Right lobe of liver (tissue), 6 donors: ENCODE measurements around the gene ZDHHC9. TPM values are rescaled to one million over a fixed set of nuclear protein-coding genes. Genes with fewer than 3 reads are reported as not detected.

Experiments used
- ATAC-seq, 4 donors: fragments of 200-7000 bp; cut with Tn5 transposase; one replicate each; pipeline ENCODE4 v1.9.1; 2020; ENCODE audit warnings: mild to moderate bottlenecking in 4 of 4, moderate library complexity in 4 of 4
- DNase-seq, 3 donors: peaks; one replicate each; pipeline ENCODE4 v3.0.0-alpha.2; 2020
- H3K27ac ChIP-seq, 3 donors: fragments of 200-600 bp; one replicate each; pipeline ENCODE4 v1.8.0; 2022
- H3K27me3 ChIP-seq, 2 donors: fragments of 200-600 bp; one replicate each; pipeline ENCODE4 v1.8.0; 2022
- H3K36me3 ChIP-seq, 4 donors: fragments of 200-600 bp; sonication (generic) in 1 of 4; one replicate each; pipeline versions ENCODE4 v1.5.1 to v1.8.0; 2017 to 2022; ENCODE audit warnings: control low read depth in 1 of 4
- H3K4me1 ChIP-seq, 4 donors: fragments of 200-600 bp; sonication (generic) in 1 of 4; one replicate each; pipeline versions ENCODE4 v1.5.1 to v1.8.0; 2017 to 2022; ENCODE audit warnings: control low read depth in 1 of 4
- H3K4me3 ChIP-seq, 3 donors: fragments of 200-600 bp; one replicate each; pipeline ENCODE4 v1.8.0; 2022
- H3K9me3 ChIP-seq, 4 donors: fragments of 200-600 bp; sonication (generic) in 1 of 4; one replicate each; pipeline versions ENCODE4 v1.5.1 to v1.8.0; 2017 to 2022; ENCODE audit warnings: control low read depth in 1 of 4
- CTCF ChIP-seq, 4 donors: fragments of 200-600 bp in 3 of 4; fragments of 450-650 bp in 1 of 4; IDR thresholded peaks; one replicate each; pipeline versions ENCODE4 v1.5.1 to v1.8.0; 2016 to 2022; ENCODE audit warnings: antibody characterized with exemption in 4 of 4, mild to moderate bottlenecking in 2 of 4
- POLR2A ChIP-seq: fragments of 450-650 bp; IDR thresholded peaks from one replicate; pipeline ENCODE4 v1.6.1; 2017; ENCODE audit warnings: antibody characterized with exemption, mild to moderate bottlenecking
- WGBS: methylation state at CpG from one replicate; pipeline ENCODE4 v1.1.6; 2018; ENCODE audit warnings: low coverage, low lambda C conversion rate; ENCODE audit not compliant: insufficient coverage; ENCODE audit errors: missing lambda C conversion rate; 5-methylcytosine and 5-hydroxymethylcytosine counted together
- intact Hi-C, 2 donors: fragments of 100-400 bp; cut with DNase I; formaldehyde crosslinking; loops; one replicate each; pipeline versions ENCODE4 v1.11.2 to v1.14.1; 2022
- total RNA-seq, 6 experiments: library from RNA; depleted of rRNA in 2 of 6; stranded (reverse); fragments of >200 nt in 2 of 6; fragmentation: NEBNext Ultra II Directional in 3 of 6; extraction: Animal tissue kit (Norgen Biotek cat#: 25700) in 3 of 6; gene quantifications; one replicate each; pipeline versions ENCODE4 v1.1.0 to v1.2.4, GENCODE V29; 2016 to 2023
- donor health status: DM: no; HTN: yes; CAD: no.
- donor health status: DM: no; HTN: no; CAD: no.
- donor health status: DM: no; HTN: no; CAD: no.
- donor health status: DM: no; HTN: yes; CAD: no.
- donor health status: DM: no; HTN: yes; CAD: no.

Gene ZDHHC9
- total RNA-seq, 6 experiments from 2014 or later, result 30.8 to 41.8 (median 33.6) TPM

- Histone ChIP-seq H3K36me3 (peaks cover 0 to 7% (median 1%) of the 10 kb centered on the region in 4 donors), H3K27me3 (no peaks in the 10 kb centered on the region), H3K9me3 (no peaks in the 10 kb centered on the region), H3K4me3 (no peak overlapping the region), H3K27ac (no peak overlapping the region), H3K4me1 (peaks cover 0 to 14% (median 0%) of the 10 kb centered on the region in 4 donors)
- ATAC-seq, result no peak
- WGBS, result 76% methylated on average over 4 of the region's 4 CpGs
- intact Hi-C loops, result no loop called here
- no peak for DNase-seq
- TF ChIP-seq CTCF (IDR thresholded peaks at IDR 0.05) (no peak), POLR2A (no peak)
These were observed 19.1 kb downstream of the ZDHHC9 start for GRCh38 chrX:129824620-129825019.

GRCh38 chrX:129823522-129823921 lies 20.2 kb downstream of the ZDHHC9 start:
- H3K9me3 ChIP-seq, result no peaks in the 10 kb centered on the region
- 48% methylated on average over 6 of the region's 6 CpGs for WGBS
- DNase-seq, result no peak
- H3K4me3 ChIP-seq, result no peak overlapping the region
- no peak for ATAC-seq
- H3K27me3 ChIP-seq, result no peaks in the 10 kb centered on the region
- H3K4me1 ChIP-seq, result peaks cover 0 to 14% (median 0%) of the 10 kb centered on the region in 4 donors
- H3K27ac ChIP-seq, result no peak overlapping the region
- intact Hi-C loops, result no loop called here
- peaks cover 0 to 7% (median 1%) of the 10 kb centered on the region in 4 donors for H3K36me3 ChIP-seq
- no peak for TF ChIP-seq CTCF (IDR thresholded peaks at IDR 0.05)
- TF ChIP-seq POLR2A, result no peak

DNA sequence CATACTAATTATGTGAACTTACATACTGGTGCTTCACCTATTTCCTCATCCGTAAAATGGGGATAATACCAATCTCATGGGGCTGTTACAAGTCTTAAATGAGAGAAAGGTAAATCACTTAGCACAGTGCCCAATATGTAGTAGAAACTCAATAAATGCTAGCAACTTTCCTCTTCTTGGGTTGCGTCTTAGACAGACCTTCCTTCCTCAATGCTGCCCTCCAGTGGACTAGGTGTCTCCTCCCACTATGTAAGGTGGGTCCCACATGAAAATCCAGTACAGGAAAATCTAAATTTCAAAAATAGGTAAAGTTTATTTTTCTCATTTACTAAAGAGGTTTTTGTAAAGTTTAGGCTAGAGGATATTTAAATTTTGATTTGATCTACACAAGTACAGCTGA lies 20.6 kb downstream of the ZDHHC9 start:
- H3K27me3 ChIP-seq, result no peaks in the 10 kb centered on the region
- H3K4me1 ChIP-seq, result peaks cover 0 to 14% (median 0%) of the 10 kb centered on the region in 4 donors
- H3K36me3 ChIP-seq, result peaks cover 0 to 7% (median 1%) of the 10 kb centered on the region in 4 donors
- H3K4me3 ChIP-seq, result no peak overlapping the region
- DNase-seq, result no peak
- no peaks in the 10 kb centered on the region for H3K9me3 ChIP-seq
- WGBS, result 41% methylated on average over 2 of the region's 2 CpGs
- ATAC-seq, result peak; percentile 56 to 71 (median 65)
- H3K27ac ChIP-seq, result no peak overlapping the region
- intact Hi-C loops, result no loop called here
- TF ChIP-seq CTCF (IDR thresholded peaks at IDR 0.05) (peak; percentile 33 to 62 (median 54)), POLR2A (no peak)

GRCh38 chrX:129818123-129818522 lies 25.6 kb downstream of the ZDHHC9 start:
- WGBS, result 71% methylated on average over 1 of the region's 2 CpGs
- no peak for TF ChIP-seq POLR2A
- no peak for TF ChIP-seq CTCF (IDR thresholded peaks at IDR 0.05)

More at GRCh38 chrX:129818123-129818522, 25.6 kb downstream of the ZDHHC9 start:
- ATAC-seq, result no peak
- intact Hi-C loops, result no loop called here
- H3K36me3 ChIP-seq, result peaks cover 0 to 4% (median 0%) of the 10 kb centered on the region in 4 donors
- H3K27ac ChIP-seq, result no peak overlapping the region
- H3K4me3 ChIP-seq, result no peak overlapping the region
- H3K9me3 ChIP-seq, result no peaks in the 10 kb centered on the region
- H3K4me1 ChIP-seq, result no peaks in the 10 kb centered on the region
- DNase-seq, result no peak
- H3K27me3 ChIP-seq, result no peaks in the 10 kb centered on the region
